HG03378 (cell line): ENCODE measurements around the gene CFAP57.

Experiments
- ATAC-seq: cut with Tn5 transposase; IDR thresholded peaks from one replicate; pipeline ENCODE4 v1.9.1; 2021; ENCODE audit warnings: mild to moderate bottlenecking, moderate library complexity; ENCODE audit not compliant: unreplicated experiment

Gene CFAP57

DNA sequence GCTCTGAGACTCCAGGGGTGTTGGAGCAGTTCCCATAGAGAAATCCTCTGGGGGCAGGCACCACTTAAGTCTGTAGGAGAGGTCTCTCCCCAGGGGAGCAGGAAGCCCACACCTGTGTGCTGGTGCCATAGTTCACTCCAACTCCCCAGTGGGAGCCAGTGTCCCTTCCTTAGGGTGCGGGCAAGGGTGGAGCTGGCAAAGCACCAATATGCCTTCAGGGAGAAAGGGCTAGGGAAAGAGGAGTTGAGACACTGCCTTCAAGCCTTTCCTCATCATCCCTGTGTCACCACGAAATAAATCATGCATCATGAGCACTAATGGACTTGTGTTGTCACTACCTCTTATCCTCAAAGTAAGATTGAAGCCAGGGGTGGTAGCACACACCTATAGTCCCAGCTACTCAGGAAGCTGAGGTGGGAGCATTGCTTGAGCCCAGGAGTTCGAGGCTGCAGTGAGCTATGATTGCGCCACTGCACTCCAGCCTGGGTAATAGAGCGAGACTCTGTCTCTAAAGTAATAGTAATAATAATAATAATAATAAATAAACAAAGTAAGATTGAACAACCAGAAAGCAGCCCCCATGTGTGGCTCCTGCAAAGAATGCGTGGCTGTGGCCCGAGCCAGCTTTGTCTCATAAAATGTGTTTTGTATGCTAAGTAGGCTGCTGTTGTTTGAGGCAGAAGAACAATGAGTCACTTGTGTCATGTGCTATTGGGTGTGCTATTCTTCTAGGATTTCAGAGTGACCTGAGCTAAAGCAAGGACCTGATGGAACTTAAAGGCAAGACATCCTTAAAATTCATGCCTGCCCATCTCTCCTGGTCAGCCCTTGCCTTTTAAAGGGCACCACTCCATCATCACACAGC lies 122.0 kb downstream of the CFAP57 start:
- ATAC-seq, result no peak

DNA sequence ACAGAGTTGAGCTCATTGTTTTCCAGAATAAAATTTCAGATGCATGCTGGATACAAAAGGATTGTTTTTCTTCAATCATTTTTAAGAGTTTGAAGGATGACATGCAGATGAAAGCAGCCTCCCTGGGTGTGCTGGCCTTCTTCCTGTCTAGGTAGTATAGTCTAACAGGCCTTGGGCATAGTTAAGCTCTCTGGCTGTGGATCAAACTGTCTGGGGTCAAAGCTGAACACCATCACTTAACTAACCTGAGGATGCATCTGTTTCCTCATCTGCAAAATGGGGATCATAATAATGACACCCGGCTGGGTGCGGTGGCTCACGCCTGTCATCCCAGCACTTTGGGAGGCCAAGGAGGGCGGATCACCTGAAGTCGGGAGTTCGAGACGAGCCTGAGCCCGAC lies 122.6 kb downstream of the CFAP57 start:
- ATAC-seq, result no peak

DNA sequence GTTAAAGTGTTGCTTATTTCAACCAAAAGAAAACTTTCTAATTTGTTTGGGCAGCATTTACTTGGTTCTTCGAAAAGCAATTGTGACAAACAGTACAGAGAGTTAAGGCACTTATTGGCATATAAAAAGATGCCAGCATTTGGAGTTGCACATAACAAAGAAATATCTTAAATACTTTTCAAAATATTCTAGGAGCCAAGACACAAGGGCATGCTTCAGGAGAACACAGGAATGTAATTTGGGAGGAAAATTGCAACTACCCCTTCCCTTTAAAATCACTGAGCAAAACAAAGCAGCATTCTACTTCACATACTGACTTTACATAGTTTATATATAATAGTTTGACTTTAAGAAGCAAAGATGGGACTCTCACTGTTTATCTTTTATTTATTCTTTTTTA lies 124.1 kb downstream of the CFAP57 start:
- ATAC-seq, result no peak

DNA sequence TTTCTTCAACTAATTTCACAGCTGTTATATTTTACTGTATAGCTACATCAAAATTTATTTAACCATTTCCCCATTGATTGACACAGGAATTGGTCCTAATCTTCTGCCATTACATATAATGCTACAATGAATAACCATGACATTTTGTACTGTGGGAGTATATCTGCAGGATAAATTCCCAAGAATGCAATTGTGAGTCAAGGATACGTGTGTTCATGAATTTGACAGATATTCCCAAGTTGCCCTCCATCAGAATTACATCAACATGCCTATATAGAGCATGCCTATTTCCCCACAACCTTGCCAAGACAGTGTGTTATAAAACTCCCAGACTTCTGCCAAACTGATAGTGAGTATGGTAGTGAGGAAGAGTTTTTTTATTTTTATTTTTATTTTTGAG lies 125.9 kb downstream of the CFAP57 start:
- no peak for ATAC-seq

DNA sequence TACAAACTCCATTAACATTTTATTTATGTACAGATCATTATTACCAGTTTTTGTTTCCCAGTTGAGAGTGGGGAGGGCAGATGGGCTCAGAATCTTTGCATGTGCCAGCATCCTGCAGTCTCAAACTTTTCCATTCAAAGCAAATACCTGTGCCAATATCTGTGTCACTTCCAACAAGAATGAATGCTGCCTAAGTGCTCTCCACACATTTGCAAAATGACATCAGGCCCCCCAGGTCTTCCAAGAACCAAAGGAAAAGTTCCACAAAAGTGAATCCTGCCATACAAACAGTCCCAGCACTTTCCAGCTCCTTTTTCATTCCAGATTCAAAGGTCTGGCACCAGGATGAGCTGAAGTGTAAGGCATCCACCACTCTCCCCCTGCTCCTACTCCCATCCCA lies 127.0 kb downstream of the CFAP57 start:
- ATAC-seq, result no peak

DNA sequence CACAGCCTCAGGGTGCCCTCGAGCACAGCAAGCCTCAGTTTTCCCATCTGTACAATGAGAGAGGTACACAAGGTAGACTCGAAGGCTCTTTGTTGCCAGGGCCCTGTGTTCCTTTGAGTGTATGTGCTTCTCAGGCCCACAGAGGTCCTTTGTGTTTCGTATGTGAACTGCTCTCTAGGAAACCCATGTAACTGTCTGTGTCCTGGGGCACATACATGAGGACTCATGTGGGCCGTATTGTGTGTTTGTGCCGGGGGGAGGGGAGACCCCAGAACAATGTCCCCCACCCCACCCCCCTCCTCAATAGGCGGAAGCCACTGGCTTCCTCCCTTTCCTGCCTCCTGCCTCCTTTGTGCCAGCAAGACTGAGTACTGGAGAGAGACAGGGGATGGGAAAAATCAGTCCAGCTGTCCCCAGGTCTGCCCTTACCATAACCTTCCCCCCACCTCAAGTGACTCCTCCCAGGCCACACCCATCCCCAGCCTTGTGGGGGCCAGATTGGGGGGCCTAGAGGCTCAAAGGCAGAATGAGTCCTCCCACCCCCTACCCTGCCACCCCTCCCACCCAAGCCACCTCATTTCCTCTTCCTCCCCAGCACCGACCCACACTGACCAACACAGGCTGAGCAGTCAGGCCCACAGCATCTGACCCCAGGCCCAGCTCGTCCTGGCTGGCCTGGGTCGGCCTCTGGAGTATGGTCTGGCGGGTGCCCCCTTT lies 128.4 kb downstream of the CFAP57 start, which contains the start of gene TIE1:
Gene TIE1, plus strand, starts transcription at position 605 of the 717 bp plus-strand sequence. Its CDS starts 90 bp downstream, at position 695.
- no peak for ATAC-seq

DNA sequence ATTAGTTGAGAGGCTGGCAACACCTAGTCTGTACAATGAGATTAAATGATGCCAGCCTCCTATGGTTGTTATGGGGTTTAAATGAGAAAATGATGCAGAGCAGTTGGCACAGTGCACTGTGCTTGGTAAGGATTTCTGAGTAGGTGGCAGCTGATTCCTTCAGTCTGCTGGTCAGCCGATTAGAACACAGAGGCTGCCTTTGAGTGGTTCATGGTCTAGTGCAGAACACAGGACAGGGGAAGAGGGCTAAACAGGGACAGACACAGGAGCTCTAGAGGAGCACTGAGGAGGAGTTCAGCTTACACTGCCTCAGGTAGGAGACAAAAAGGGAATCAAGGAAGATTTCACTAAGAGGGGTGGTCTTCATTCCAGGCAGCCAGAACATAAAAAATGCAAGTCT lies 130.1 kb downstream of the CFAP57 start:
- ATAC-seq, result no peak

DNA sequence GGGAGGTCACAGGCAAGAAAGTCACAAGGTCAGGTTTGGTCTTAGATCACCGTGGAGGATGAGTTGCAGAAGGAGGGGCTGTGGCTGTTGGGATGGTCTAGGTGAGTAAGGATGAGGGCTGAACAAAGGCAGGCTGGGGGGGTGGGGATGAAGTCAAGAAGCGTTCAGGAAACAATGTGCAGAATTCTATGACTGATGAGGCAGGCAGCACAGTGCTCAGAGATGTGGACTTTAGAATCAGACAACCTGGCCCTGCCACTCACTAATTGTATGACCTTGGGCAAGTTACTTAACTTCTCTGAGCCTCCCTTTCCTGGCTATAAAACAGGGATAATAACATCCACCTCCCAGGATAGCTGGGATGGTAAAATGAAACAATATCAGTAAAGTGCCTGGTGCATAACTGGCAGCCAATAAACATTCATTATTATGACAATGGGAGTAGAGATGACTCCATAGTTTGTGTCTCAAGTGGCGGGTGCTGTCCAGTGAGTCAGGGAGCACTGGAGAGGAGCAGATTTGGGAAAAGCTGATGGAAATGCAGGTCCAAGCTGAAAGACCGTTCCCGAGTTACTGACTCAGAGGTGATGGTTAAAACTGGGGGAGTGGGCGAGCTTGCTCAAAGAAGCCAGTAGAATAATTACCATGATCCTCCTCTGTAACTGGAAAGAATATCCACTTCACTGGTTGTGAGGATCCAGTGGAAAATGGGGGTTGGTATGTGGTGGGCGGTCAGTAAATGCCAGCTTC lies 130.8 kb downstream of the CFAP57 start:
- ATAC-seq, result no peak

DNA sequence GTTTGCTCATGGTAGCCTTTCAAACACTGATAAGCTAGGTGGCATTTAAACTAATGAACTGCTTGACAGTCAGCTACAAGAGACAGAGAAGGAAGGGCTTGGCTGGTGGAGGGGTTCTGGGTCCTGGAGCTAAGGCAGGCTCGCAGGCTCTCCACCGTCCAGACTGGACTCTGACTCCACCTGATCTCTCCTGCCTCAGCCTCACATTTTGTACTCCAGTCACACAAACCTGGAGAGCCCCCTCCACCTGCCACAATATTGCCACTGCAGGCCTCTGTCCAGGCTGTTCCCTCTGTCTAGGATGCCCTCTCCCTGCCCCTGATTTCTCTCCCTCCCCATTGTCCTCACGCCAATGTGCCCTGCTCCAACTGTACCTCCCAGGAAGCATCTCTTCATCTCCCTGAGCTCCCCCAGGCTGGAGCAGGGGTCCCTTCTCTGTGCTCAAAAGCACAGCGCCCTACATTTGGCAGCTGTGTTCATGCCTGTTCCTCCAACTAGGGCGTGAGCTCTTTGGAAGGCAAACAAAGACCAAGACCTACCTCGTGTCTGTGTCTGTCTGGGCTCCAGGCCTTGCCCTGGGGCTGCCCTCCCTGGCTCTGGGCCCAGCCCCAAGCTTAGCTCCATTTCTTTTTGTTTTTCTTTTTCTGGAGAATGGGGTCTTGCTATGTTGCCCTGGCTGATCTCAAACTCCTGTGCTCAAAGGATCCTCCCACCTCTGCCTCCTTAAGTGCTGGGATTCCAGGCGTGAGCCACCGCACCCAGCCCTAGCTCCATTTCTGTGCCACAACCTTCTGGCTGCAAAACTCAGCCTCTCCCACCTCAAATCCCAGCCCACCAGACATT lies 131.6 kb downstream of the CFAP57 start:
- ATAC-seq, result no peak
